HG03457 (cell line): ENCODE measurements around the gene THPO.

Experiments used
- ATAC-seq: cut with Tn5 transposase; IDR thresholded peaks from one replicate; pipeline ENCODE4 v1.9.1; 2021; ENCODE audit warnings: moderate number of reproducible peaks; ENCODE audit not compliant: unreplicated experiment

The THPO gene

DNA sequence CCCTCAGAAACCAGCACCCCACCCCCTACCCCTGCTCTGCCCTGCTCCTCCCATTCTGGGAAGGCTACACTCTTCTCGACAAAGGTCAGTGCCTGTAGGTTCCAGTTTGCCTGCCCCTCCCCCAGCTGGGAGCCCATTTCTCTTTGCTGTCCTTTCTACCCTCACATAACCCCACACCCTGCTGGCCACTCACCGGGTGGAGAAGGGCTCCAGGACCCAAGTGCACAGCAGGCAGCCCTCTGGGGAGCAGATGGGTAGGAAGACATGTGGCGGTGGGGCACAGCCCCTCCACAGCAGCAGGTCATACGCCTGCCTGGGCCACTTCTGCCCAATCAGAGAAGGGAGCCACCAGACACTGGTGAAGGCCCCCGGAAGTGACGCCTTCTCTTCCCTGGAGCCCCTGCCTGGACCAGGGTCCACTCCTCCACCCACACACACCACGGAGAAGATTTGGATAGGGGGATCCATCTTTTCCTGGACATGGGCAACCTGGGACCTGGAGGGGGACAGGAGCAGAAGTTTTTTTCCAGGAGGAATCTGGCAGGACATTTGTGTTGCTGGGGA lies at the start of gene THPO:
TSS of gene THPO (minus strand) at position 326 of the 564 bp plus-strand sequence. CDS start 1,948 bp downstream, outside the sequence.
- no peak for ATAC-seq

DNA sequence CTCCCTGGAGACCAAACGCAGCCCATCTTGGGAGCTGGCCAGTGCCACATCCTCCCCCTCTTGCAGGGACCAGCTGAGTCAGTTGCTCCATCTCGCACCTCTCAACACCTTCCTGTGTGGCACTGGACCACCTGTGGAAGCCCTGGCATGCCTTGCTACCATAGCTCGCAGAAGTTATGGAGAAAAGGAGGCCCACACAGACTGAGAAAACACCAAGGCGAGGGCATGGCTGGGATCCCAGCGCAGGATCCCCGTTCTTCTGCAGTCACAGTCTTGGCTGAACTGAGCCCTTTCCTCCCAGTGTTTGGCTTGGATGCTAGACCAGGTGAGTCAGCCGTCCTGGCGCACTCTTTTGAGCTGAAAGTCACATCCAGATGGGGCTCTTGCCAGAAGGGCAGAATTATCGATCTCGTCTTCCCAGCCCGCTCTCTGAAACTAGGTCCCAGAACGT lies 48.7 kb upstream of the THPO start:
- no peak for ATAC-seq

DNA sequence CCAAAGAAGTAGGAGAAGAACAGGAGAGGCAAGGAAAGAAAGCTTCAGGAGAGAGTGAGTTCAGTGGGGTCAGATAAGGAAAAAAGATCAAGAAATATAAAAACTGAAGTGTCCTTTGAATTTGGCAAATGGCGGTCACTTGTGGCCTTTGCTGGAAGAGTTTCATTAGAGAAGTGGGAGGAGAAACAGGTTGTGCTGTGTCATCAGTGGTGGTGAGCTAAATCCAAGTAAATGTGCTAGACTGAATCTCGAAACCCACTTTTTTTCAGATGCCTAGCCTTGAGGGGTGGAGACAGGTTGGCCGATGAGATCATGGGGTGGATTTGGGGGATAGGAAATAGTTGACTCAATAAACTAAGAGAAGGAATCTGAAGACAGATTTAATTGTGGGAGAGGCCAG lies 45.6 kb upstream of the THPO start:
- no peak for ATAC-seq

DNA sequence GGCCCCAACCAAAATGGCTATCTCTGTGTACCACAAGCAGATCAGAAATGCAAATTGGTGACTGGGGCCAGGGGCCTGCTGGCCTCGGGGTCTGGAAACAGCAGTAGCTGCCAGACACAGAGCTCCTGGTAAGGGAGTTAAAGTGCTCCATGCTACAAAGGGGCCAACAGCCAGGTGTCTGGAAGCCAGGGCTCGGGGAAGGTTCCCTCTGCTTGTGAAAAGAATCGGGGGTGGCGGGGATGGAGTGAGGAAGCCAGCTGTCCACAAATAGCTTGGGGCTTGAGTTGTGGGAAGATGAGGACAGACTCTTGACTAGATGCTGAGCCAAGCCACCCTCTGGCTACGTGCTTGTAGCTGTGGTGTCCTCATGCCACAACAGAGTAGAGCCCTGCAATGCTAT lies 41.2 kb upstream of the THPO start:
- ATAC-seq = no peak

DNA sequence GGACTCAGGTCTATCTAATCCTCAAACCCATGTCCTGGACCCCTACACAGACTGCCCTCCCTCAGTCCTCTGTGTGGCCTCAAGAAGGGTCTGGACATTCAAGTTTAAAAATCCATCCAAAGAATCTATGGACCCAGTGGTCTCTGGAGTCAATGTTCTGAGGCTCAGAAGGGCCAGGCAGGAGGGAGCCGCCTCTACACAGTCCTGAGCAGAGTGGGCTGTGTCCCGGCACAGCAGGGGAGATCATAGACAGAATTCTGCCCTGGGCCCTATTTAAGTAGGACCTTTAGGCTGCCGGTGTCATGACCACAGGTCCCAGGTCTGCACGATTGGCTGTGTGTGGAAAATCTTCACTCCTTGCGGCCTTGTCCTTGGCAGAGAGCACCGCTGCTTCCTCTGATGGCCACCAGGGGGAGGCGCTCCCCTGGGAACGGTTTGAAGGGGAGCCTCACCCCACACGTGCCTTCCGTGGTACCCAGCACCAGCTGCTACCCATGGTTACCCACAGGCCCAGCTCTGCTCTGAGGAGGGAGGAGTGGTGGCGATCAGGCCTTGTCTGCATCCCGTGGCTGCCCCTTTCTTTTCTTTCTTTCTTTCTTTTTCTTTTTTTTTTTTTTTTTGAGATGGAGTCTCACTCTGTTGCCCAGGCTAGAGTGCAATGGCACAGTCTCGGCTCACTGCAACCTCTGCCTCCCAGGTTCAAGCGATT lies 39.8 kb upstream of the THPO start:
- peak; percentile 69 for ATAC-seq

DNA sequence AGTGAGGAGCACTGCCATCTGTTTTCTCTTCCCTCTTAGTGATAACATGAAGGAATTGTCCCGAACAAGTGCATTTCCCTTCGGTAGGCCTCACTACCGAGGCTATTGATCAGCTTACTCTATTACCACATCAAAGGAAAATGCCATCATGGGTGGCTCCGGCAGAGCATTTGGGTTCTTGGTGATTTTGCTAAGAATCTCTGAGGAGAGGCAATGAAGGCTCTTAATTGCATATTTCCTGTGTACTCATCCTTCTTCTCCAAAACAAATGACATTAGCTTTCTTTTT lies 37.1 kb upstream of the THPO start:
- no peak for ATAC-seq

DNA sequence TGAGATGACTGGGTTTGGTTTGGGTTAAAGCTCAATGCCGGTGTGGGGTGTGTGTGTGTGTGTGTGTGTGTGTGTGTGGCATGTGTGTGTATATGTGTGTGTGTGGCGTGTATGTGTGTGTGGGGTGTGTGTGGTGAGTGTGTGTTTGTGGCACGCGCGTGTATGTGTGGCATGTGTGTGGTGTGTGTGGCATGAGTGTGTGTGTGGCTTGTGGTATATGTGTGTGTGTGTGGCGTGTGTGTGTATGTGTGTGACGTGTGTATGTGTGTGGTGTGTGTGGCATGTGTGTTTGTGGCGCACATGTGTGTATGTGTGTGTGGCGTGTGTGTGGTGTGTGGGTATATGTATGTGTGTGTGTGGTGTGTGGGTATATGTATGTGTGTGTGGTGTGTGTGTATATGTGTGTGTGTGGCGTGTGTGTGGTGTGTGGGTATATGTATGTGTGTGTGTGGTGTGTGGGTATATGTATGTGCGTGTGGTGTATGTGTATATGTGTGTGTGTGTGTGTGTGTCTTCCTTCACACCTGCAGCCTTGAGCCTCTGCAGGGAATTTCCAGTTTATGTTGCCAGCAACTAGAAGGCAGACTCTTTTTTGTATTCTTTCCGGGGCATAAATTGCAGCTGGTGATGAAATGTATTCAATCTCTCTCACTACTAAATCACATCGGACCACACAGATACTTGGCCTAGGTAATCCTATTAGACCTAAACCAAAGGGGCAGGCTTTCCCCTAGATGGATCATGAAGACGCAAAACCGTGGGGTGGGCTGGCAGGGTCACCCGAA lies 36.6 kb upstream of the THPO start:
- ATAC-seq = no peak

DNA sequence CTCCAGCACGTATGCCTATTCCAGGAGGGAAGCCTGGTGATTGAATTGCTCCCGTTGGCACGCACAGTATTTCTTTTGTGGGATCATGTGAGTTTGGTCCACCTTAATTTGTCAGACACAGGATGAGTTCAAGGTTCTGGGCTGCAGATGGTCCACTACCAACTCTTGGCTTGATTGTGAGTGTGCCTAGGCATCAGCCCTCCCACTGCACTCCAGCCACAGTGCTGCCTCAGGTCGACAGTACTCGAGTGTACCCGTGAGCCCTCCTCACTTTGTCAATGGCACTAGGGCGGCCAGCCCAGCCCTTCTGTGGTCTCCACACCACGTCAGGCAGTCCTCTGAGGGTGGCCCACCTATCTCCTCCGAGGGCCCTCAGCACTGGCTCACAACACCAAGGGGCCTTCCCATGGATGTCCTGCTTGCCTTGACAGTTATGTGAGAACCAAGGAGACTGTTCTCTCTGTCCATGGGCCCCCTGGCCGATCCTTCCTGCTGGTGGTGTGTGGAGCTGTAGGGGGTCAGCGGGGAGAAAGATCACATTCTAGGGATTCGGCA lies 32.0 kb upstream of the THPO start:
- no peak for ATAC-seq

DNA sequence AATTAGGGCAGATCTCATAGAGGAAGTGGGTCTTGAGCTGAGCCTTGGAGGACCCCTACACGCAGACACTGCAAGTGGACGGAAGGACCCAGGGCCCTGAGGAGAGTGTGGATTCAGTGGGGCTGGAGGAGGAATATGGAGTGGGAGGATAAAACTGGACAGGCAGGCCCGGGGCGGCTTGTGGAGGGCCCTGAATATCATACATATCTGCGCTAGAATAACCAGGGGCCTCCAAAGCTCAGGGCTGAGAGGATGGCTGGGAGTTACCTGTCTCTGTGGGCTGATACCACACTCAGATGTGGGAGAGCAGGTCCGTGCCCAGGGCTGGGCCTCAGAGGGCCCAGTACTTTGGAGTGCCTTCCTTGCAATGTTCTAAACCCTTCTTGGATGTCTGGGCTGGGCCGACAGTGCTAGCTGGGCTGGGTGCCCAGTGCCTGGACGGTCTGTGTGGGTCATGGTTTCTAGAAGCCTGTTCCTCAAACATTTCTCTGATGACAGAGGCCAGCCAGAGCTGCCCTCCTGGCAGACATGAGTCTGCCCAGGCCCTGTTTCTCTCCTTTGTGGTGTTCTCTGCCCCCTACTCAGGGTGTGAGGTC lies 31.4 kb upstream of the THPO start:
- ATAC-seq = no peak

DNA sequence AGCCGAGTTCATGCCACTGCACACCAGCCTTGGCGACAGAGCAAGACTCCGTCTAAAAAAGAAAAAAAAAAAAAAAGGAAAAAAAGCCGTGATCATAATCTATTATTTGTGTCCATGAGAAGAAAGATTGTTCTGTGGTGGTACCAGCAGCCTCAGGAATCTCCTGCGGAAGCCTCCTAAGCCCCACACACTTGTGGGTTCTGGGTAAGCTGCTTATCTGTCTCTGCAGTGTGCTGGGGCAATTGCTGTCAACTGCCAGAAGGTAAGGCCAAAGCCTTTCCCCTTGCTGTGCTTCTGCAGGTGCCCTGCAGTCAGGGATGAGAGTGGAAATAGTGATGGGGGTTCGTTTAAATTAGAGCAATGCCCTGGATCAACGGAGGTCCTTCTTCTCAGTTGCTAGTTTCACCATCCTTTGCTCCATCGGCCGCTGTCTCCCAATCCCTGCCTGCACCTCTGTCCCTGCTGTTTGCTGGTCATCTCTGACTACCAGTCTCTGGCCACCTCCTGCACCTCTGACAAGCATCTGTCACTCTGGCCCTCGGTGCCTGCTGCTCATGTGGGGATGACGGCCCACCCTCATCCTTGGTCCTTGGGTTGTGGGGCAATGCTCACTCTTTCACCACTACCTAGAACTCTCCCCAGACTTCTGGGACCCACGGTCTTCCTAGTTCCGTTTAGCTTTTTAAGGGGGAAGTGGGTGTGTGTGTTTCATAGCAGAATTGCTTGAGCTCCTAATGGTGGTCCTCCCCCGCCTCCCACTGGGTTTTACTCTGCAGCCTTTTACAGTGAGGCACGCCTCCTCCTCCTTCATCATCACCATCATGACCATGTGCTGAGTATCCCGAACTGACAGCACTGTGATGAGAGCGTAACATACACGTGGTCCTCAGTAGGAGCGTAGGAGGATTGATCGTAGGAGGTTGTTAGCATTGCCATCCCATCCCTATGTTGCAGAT lies 27.3 kb upstream of the THPO start:
- no peak for ATAC-seq

DNA sequence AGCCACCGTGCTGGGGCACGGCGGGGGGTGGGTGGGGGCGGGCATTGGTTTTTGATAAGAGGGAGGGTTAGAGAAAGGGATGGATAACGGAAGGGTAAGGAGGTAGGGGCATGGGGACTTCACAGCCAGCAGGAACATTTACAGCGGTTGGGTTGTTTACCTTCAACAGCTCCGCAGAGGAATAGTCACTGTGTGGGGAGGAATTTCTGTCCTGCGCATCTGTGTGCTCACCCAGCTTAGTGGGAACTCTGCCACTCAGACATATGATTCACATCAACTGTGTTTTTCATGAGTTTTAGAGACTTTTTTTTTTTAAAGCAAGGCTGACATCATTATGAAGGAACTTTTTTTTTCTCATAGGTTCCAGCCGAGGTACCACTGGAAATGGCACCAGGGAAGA lies 21.4 kb upstream of the THPO start:
- no peak for ATAC-seq

DNA sequence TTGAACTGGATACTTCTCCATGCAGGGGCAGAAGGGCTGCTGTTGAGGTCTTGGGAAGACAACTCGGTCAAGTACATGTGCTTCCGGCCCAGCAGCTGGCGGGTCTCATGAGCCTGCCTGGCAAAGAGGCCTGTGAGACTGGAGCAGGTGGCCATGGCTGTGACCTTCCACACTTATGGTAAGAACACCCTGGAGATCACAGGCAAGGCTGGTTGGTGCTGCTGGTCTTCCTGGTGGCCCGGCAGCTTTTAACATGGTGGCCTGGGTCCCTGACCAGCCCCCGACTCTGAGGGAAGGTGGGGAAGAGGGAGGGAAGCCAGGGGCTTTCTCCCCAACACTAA lies 17.3 kb upstream of the THPO start:
- ATAC-seq = no peak

DNA sequence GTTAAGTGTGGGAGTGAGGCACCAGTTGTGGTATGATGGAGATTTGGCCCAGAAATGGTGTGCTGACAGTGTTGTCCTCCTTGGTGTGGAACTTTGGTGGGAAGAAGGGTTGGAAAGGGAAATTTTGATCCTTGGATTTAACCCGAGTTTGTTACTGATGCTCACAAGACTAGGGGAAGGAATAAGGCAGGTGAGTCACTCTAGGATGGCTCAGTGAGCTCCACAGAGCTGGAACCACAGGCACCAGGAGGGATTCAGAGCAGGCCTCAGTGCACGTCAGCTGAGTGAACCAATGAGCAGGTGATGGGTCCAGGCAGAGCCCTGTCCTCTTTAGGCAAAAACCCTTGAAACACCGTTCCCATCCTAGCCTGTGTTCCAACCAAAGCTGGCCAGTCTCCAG lies 13.3 kb upstream of the THPO start:
- ATAC-seq = no peak

DNA sequence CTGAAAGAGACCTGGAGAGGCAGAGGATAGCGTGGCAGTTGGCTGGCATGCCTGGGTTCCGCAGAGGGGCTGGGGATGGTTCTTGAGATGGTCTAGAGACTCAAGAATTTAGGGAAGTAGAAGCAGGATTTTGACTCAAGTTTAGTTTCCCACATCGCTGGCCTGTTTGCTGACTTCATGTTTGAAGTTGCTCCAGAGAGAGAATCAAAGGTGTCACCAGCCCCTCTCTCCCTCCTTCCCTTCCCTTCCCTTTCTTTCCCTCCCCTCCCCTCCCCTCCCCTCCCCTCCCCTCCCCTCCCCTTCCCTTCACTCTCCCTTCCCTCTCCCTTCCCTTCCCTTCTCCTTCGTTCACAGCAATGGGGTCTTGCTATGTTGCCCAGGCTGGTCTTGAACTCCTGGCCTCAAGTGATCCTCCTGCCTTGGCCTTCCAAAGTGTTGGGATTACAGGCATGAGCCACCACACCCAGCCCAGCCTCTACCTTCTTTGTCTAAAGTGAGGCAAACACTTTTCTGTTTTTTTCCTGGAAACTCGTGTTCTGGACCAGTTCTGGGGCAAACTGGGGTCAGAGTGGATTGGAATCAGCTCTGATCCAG lies 12.0 kb upstream of the THPO start:
- ATAC-seq = no peak

DNA sequence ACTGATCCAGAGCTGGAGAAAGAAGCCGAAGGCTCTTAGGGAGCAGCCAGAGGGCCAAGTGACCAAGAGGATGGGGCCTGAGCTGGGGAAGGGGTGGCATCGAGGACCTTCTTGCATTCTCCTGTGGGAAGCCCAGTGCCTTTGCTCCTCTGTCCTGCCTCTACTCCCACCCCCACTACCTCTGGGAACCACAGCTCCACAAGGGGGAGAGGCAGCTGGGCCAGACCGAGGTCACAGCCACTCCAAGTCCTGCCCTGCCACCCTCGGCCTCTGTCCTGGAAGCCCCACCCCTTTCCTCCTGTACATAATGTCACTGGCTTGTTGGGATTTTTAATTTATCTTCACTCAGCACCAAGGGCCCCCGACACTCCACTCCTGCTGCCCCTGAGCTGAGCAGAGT lies 11.4 kb upstream of the THPO start:
- no peak for ATAC-seq

DNA sequence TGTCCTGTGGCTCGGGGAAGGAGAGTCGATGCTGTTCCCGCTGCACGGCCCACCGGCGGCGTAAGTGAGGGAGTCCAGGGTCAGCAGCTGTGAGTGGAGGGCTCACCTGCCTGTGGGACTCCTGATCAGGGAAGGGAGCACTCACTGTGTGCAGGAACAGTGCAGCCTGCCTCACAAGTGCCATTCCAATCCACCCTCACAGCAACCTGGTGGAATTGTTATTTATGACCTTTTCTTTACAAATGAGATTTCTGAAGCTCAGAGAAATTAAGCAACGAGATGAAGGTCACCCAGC lies 10.9 kb upstream of the THPO start:
- no peak for ATAC-seq

DNA sequence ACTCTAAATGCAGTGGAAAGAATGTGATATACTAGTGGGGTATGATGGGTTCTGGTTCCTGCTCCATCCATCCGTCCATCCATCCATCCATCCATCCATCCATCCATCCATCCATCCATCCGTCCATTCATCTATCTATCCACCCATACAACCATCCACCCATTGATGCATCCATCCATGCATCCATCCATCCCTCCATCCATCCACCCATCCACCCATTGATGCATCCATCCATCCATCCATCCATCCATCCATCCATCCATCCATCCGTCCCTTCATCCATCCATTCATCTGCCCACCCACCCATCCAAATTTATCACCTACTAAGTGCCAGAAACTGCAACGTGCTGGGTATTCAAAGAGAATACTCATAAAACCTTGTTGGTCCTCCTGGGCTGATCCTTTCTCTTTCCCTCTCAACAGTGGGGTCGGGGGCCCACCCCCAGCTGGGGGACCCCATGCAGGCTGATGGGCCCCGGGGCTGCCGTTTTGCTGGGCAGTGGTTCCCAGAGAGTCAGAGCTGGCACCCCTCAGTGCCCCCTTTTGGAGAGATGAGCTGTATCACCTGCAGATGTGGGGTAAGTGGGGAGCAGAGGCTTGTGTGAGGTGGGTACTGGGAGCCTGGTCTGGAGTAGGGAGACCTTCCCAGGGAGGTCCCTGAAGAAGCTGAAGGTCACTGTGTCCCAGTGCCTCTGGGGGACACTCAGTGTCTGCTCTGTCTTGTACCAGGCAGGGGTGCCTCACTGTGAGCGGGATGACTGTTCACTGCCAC lies 10.3 kb upstream of the THPO start:
- ATAC-seq = no peak

DNA sequence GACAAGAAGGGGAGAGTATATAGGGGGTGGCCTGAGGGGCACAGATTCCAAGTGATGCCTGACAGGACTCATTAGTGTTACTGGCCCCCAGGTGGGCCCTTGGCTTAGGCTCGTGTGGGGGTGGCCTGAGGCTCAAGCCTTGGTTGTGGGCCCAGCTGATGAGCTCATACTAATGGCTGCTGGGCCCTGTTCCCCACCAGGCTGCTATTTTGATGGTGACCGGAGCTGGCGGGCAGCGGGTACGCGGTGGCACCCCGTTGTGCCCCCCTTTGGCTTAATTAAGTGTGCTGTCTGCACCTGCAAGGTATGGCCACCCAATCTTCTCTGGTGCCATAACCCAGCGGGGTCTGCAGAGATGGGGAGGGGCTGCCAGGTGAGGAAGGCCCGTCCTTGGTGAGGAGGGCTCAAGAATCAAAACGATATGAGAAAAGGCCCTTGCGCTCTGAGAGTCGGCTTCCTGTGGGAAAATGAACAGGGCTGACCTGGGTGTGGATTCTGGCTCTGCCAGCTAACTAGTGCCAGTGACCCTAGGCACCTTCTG lies 9.2 kb upstream of the THPO start:
- no peak for ATAC-seq

DNA sequence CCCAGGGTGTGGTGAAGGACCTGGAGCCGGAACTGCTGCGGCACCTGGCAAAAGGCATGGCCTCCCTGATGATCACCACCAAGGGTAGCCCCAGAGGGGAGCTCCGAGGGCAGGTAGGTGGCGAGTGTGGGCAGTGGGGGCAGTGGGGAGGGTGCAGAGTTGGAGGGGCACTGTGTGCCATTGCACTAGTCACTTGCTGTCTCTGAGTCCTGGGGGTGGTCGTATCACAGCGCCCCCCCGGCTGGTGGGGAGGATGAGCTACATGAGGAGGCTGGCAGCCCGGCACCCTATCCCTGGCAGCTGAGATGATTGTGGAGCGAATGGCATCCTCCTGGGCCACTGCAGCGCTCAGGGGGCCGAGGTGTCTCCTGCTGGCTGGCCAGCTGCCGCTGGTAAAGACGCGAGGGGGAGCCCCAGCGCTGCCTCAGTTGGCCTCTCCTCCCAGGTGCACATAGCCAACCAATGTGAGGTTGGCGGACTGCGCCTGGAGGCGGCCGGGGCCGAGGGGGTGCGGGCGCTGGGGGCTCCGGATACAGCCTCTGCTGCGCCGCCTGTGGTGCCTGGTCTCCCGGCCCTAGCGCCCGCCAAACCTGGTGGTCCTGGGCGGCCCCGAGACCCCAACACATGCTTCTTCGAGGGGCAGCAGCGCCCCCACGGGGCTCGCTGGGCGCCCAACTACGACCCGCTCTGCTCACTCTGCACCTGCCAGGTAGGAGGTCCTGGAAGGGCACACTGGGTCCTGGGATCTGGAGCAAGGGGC lies 8.2 kb upstream of the THPO start:
- no peak for ATAC-seq
